Right cardiac atrium (tissue), 5 donors: ENCODE measurements around the gene PHAX. TPM values are rescaled to one million over a fixed set of nuclear protein-coding genes. Genes with fewer than 3 reads are reported as not detected.

Experiments
- polyA plus RNA-seq: library from polyadenylated mRNA; stranded (reverse); fragments of 200-250 nt; gene quantifications from one replicate; pipeline ENCODE4 v1.2.3, GENCODE V29; 2013
- total RNA-seq, 4 donors: library from RNA; stranded (reverse); fragmentation: NEBNext Ultra II Directional; extraction: Animal tissue kit (Norgen Biotek cat#: 25700); gene quantifications; one replicate each; pipeline ENCODE4 v1.2.1, GENCODE V29; 2021
- donor health status: healthy with polysubstance abuse.
- donor health status: DM: no; HTN: yes; CAD: no.
- donor health status: DM: no; HTN: no; CAD: no.
- donor health status: DM: no; HTN: yes; CAD: no; lungs with severe emphysema.
- donor health status: DM: yes; HTN: yes; CAD: no.

The PHAX gene
- total and polyA plus RNA-seq, 5 donors: 23.8 to 34.3 (median 33.7) TPM

Other genes with a start within 250 kb of the PHAX start
- gene GRAMD2B, start 177.5 kb upstream of the PHAX start, total RNA-seq: 10 to 100 TPM; 31.6 to 45.4 (median 35.2) TPM
- 13.0 TPM for gene GRAMD2B, start 177.5 kb upstream of the PHAX start, polyA plus RNA-seq
- 10 to 100 TPM; 26.1 to 50.3 (median 32.7) TPM for gene ALDH7A1, start 5.7 kb upstream of the PHAX start, total RNA-seq
- 31.6 TPM for gene ALDH7A1, start 5.7 kb upstream of the PHAX start, polyA plus RNA-seq
- 1 to 10 TPM; 1.2 to 3.6 (median 2.4) TPM for gene LMNB1, start 176.2 kb downstream of the PHAX start, total RNA-seq
- 0.43 TPM for gene LMNB1, start 176.2 kb downstream of the PHAX start, polyA plus RNA-seq